Raji (cell line): ENCODE results near the gene TBC1D3K.
"Not testable (repeated sequence)": the region's sequence is repeated elsewhere in the genome, so short reads cannot be mapped to it uniquely, and the experiment has no call there.

Source experiments
- POLR2A ChIP-seq: IDR thresholded peaks from 2 replicates; pipeline ENCODE4 v1.6.1; 2011; ENCODE audit warnings: low read depth, low read length, control low read depth; ENCODE audit not compliant: insufficient read depth

The TBC1D3K gene

GRCh38 chr17:37924115-37924514 is at the start of gene TBC1D3K:
TSS of gene TBC1D3K (plus strand) at chr17:37924415. CDS start at chr17:37926000, 1,585 bp downstream.
- not testable (repeated sequence) for TF ChIP-seq POLR2A

DNA sequence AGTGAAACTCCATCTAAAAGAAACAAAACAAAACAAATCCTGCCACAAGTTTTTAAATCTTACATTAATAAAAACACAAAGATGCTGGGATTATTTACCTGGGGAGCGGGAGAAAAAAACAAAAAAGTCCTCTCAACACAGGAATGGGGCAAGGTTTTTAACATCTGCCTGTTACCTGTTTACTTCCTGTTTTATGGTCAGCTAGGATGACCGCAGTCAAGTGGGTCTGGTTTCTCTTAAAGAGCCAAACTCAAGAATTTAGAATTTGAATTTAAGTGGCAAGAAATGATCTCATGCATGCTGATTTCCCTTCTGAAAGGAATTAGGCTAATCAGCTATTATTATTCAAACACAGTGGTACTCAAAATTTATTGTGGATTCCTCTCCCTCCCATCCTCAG is 39.7 kb upstream of the TBC1D3K start:
- no peak for TF ChIP-seq POLR2A

- TF ChIP-seq POLR2A, result no peak
Observed at GRCh38 chr17:37885136-37885535, 39.1 kb upstream of the TBC1D3K start.

- TF ChIP-seq POLR2A, result no peak
Observed at GRCh38 chr17:37888881-37889280, 35.3 kb upstream of the TBC1D3K start.
